COLO829 (cell line): ENCODE data around the gene CDC42BPA.

Experiments used
- DNase-seq: peaks from one replicate; pipeline ENCODE4 v3.0.0; 2012; ENCODE audit warnings: low spot score

Gene CDC42BPA

DNA sequence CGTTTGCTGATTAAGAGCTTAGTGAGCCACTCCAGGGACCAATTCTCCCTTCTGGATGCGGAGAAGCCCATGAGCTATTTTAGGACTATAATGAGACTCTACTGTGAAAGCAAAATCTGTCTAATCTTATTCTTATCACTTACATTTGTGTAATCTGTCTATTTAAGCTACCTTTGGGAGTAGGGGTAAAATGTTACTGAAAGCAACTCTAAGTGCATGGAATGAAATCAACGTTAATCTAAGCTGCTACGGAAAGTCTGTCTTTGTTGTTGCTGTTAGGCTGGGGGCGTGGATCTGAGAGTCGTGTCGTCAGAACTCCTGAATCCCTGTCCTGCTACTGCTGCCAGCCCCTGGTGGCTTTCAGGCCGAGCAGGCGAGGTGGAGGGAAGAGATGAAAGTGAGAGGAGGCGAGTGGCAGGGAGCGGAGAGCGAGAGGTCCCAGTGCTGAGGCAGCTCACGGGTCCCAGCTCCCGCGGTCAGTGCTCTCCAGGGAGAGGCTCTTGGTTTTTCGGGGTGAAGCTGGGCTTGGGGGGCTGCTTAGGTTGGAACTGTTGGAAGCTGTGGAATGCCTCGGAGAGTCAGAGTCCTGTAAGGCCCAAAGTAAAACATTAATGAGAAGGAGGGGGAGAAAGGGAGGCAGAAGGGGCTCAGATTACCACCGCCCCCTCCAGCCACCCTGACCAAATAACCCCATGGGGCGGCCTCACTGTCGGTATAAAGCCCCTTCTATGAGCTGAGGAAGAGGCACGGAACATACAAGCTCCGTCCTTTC, 324.3 kb downstream of the CDC42BPA start:
- DNase-seq, result no peak

DNA sequence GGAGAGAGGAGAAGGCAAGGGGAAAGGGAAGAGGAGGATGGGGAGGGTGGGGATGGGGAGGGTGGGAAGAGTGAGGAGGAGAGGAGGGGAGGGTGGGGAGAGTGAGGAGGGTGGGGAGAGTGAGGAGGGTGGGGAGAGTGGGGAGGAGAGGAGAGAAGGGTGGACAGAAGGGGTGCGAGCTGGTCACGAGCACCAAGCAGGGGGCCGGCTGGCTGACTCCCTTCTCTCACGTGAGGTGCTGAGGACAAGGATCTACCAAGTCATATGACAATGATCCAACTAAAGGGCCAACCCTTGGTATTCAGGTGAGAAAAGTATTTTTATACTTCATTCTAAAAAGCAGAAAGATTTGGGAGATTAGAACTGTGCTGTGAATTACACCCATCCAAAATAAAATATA, 326.4 kb downstream of the CDC42BPA start:
- DNase-seq, result no peak

DNA sequence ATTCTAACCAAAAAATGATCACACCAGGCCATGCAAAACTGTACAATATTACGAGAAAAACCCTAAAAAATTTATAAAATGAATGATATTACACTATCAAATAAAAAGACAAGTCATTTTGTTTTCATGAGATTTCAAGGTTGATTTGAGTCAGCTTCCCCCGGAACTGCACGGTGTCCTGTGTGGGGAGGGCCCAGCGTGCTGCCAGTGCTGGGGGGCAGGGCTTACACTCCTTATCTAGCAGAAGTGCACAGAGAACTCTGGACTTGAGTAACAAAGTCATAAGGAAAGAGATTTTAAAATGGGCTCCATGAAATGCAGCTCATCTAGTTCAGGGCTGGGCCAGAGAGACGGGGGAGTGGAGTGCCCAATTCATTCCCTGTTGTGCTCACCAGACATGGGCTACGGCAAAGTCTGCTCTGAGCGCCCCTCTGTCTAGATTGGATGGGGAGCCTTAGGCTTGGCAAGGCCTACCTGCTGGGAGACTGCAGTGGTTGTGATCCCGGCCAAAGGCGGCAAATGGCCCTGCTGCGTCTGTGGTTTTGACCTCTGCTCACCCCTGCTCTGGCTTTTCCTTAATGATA, 328.1 kb downstream of the CDC42BPA start:
- no peak for DNase-seq

DNA sequence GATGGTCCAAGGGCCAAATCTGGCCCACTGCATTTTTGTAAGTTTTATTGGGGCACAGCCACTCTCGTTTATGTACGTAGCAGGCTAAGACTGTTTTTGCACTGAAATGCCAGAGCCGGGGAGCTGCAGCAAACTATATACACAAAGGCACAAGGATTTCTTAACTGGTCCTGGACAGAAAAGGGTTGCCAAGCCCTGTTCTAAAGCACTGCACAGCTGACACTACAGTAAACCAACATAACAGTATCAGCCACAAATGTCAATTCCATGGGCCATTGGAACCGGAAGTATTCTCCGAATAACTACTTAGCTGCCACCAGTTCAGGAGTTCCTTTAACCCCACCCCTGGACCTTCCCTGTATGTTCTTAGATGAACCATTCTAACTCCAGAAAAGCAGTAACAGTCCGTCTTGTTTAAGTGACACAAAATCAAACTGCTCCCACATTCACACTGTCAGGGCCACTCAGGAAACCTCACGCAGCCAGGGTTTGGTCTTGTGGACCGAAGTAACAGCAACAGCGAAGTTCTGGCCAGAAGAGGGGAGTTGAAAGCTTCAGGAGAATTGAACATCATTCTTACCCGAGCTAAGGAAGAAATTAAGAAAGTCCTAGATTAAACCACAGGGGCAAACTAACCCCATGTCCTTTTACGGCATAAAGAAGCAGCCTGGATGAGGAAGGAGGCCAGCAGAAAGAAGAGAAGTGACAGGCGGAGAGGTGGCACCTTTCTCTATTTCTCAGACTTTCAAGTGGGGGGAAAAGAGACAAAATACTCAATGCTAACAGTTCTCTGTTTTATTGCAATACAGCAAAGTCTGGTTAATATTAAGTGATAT, 329.0 kb downstream of the CDC42BPA start:
- no peak for DNase-seq

DNA sequence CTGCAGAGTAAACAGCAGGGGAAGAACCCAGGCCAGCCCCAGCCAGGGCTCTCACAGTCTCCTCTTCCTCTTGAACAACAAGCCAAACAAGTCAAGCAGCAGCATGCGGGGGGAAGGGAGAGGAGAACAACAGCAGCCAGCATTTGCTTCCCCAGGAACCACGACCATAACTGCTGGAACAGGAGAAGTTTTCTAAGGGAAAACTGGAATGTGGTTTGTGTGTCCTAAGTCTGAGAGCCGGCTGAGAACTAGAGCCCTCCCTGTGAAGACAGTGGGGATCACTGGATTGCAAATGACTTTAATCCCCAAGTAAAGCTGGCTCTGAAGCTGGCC, 330.0 kb downstream of the CDC42BPA start:
- no peak for DNase-seq

DNA sequence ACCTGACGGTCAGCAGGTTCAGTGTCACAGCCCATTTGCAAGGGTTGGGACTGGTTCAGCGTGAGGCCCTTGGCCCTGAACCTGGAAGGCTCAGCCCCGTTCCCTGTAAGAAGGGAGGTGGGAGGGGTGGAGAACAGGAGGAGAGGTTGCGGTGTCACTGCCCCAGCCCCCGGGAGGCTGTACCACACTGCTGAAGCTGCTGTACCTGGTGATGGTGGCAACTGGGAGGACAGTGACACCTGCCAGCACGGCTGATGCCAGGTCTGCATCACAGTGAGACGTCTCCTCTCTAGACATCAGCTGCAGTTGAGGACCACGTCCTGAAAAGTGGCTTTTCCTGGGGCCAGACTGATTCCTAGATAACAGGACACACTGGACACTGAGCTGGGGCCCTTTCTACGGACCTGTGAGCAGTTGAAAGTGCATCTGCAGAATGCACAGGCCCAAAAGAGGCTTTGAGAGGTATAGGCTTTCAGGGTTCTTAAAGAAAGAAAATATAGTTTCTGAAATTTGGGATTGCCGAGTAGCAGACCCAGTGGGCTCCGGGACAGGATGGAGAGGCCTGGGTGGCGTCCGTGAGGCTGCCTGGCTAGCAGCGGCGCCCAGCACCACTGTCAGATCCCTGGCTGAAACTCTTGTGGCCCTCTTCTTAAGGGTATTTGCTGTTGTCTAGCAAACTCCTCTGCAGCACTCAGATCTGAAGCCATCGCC, 330.5 kb downstream of the CDC42BPA start:
- no peak for DNase-seq

DNA sequence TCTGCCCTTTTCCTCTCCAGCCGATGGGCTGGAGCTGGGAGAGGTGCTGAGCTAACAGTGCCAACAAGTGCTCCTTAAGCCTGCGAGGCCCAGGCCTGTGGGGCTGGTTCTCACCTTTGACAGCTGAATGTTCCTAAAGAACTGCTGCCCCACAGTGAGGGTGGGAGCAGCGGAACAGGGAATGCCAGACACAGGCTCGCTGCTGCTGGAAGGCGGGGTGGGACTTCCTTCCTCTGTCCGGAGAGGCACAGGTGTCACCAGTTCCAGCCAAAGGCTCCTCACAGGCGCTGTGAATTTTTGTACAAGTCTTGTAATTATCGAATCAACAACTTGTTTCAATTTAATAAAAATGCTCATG, 331.1 kb downstream of the CDC42BPA start:
- no peak for DNase-seq

DNA sequence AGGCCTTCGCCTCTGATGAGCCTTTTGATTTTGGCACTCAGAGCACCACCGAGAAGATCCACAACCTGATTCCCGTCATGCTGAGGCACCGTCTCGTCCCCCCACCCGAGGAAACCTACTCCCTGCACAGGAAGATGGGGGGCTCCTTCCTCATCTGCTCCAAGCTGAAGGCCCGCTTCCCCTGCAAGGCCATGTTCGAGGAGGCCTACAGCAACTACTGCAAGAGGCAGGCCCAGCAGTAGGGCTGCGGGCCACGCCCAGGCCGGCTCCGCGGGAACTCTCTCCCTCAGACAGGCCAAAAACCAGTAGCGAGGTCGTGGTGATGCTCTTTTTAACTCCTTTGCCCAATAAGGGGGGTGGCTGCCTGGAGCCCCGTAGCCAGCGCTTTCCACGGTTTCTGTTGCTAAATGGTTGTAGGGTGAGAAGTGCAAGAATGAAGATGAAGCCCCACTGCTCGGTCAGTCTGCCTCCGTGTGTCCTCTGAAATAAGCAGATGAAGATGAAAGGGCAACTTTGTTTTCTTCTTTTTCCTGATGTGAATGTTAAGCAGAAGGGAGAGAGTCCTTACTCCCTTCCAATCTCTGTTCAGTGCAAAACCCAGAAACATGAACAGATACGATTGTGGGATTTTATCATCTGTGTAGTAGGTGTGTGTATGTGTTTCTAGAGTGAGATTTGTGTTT, 331.7 kb downstream of the CDC42BPA start:
- DNase-seq, result no peak

DNA sequence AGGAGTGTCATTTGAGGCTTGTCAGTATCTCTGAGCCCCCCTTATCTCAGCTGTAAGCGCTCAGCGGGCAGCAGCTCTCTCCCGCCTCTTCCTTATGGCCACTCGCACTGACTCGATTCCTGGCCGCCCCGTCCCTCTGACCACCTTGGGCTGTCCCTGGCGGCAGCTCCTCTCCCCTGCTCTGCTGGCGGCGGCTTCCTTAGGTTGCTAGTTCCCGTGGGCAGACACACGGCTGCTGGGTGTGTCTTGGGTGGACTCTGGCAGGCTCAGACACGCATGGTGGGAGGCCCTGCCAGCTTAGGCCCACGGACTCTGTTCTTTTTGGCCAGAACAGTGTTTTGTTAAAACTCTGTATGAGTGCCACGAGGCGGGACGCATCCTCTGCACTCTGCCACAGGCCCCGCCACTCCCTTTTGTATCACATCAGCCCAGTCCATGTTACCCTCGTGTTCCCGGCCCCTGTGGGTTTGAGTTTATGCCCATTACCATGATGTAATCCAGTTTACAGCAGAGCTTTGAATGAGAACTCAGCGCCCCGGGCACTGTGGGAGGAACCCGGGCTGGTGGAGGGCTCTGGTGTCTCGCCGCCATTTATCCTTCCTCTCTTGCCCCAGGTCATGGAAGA, 332.3 kb downstream of the CDC42BPA start:
- DNase-seq, result no peak

DNA sequence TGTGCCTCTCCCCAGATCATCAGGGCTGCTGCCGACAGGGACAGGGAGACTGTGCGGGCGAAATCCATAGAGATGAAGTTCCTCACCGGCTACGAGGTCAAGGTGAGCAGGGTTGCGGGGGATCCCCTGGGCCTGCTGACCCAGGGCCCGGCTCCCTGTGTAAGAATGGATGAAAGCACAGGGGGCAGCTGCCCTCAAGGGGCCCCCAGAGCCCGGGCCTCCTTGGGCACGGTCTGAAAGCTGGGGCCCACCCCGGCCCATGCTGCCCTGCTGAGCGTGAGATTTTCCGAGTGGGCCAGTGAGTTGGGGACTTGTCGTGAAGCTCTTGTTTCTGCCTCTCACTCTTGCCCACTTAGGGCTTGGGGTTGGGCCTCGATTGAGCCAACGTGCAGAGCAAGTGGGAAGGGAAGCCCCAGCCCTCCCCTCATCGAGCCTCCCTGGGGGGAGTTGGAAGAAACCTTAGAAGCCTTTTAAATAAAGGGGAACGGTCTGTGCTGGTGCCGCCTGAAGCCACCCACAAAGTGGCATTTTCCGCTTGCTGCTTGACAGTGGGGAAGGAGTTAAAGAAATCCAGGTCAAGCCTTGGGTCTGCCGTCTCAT, 333.0 kb downstream of the CDC42BPA start:
- no peak for DNase-seq

DNA sequence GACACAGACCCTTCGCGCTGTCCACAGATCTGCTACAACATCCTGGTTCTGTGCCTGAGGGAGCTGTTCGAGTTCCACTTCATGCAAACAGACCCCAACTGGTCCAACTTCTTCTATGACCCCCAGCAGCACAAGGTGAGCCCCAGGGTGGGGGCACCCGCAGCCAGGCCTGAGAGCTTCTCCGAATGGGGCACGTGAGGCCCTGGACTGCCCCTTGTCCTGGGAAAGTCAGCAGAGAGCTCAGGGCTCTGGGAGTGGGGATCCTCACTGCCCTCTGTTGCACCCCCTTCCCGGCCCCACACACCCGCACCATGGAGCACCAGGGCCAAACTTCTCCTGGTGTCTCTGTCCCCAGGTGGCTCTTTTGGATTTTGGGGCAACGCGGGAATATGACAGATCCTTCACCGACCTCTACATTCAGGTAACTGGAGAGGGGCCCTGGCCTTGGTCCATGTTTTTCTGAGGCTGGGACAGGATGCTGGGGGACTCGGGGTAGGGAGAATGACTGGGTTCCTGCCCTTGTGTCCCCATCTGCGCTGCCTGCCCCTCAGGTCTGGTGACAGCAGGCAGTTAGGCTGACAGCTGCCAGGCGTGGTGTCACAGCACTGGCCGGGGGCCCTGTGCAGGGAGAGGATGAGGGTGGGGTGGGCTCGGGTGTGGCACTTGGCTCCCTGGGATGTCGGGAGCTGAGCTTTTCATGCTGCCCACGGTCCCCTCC, 333.6 kb downstream of the CDC42BPA start:
- no peak for DNase-seq

DNA sequence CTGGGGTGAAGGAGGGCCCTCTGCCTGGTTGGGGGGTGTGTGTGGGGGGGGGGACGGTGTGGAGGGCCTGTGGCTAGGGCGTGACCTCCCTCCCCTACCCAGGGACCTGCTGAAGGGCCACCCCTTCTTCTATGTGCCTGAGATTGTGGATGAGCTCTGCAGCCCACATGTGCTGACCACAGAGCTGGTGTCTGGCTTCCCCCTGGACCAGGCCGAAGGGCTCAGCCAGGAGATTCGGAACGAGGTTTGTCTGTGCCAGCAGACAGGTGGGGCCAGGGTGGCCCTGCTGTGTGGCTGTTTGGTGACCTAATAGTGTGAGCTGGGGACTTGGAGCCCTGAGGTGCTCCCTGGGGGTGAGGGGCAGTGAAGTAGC, 334.3 kb downstream of the CDC42BPA start:
- DNase-seq, result no peak

DNA sequence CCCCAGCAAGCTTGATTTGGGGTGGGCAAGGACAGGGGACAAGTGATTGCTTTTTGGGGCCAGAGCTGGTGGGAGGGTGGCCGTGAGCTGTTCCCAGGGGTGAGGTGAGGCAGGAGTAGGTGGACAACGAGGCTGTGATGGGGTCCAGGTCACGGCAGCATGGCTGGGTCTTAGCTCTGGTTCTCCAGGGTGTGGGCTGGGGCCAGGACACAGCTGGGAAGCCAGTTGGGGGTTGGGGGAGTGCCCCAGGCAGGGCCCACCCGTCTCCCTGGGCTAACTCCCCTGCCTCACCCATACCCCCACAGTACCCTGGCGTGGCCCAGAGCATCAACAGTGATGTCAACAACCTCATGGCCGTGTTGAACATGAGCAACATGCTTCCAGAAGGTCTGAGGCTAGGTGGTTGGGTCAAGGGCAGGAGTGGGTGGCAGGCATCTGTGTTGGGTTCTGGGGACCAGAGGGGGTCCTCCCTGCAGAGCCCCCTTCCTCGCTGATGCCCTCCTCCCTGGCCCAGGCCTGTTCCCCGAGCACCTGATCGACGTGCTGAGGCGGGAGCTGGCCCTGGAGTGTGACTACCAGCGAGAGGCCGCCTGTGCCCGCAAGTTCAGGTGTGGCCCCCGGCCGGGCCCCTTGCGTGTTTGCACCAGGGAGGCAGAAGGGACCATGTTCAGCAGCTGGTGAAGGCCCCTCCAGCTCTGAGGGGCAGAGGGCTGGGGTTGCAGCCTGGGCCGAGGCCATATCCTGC, 334.9 kb downstream of the CDC42BPA start:
- DNase-seq, result no peak

DNA sequence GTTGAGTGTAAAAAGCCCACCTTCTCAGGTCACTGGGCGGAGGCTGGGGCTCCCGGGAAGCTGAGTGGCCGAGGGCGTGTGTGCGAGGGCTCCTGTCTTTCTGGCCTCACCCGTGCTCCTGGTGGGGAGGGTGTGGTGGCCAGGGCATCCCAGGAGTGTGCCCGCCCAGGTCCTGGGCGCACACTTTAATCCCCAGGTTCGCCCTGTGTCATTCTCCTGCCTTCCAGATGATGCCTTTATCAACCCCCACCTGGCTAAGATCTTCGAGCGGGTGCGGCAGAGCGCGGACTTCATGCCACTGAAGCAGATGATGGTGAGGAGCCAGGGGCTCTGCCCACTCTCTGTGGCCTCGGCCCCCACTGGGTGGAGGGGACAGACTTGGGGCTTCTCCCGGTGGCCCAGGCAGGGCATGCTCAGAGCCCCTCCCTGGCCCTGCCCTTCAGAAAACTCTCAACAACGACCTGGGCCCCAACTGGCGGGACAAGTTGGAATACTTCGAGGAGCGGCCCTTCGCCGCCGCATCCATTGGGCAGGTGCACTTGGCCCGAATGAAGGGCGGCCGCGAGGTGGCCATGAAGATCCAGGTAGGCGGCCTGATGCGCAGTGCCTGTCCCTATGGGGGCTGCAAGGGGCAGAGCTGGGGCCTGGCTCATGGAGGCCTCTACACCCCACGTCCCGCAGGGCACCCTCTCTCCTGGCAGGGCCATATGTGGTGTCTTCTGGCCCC, 335.7 kb downstream of the CDC42BPA start:
- DNase-seq, result no peak

DNA sequence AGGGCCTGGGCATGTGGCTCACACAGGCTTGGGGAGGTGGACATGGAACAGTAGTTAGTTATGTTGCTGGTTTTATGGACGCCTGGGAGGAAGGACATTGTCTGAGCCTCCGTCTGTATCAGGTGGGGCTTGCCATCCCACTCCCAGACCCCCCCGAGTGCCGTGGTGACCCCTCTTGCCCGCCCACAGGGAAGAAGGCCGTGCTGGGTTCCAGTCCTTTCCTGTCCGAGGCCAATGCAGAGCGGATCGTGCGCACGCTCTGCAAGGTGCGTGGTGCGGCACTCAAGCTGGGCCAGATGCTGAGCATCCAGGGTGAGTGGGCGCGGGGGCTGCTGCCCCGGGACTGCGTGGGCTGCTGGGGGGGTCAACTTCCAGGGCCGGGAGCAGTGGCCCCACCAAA, 336.5 kb downstream of the CDC42BPA start:
- DNase-seq, result no peak

DNA sequence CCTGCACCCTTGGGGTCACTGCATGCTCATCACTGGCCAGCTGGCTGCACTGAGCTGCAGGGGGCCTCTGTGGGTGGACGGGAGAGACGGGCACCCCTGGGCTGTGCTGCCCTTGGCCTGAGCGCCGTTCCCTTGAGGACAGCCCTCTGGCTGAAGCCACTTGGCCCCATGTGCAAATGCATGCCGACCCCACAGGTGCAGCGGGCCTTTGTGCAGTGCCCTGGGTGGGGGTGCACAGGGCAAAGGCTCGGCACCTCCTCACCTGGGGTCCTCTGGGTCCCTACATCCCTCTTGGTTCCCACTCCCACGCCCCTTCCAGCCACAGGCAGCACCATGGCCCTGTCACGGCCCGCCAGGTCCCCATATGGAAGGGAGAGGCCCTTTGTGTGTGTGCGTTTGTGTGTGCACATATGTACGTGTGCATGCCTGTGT, 336.9 kb downstream of the CDC42BPA start:
- DNase-seq, result no peak

DNA sequence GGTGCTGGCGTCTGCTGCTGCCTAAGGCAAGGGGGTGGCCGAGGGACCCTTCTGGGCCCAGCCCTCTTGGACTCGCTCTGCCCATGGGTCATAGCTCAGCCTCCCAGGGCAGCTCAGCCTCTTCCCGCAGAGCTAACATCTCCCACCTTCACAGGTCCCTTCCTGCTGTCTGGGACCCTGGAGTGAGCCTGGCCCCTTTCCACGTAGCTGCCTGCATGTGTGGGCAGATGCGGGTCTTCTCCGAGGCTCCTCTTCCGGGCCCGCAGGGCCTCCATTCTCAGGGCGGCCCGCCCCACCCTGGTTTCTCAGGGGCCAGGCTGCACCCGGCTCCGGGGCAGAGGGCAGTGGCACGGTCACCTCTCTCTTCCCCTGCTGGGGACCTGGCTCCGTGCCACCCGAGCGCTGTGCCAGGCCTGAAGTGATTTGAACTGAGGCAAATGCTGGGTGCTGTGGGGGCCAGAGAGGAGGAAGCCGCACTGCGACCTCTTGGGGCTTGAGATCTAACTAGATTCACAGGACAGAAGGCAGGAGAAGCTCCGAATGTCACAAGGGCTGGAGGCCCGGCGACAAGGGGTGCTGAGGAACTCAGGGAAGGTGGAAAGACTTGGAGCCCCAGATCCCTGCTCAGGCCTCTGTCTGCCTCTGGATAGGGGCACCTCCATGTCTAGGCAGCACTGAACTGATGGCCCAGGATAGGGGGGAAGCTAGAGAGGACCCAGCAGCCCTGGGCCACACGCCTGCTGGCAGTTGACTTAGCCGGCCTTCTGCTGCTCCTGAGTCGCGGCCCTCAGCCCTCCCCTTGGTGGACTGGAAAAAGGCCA, 337.5 kb downstream of the CDC42BPA start:
- DNase-seq, result no peak

DNA sequence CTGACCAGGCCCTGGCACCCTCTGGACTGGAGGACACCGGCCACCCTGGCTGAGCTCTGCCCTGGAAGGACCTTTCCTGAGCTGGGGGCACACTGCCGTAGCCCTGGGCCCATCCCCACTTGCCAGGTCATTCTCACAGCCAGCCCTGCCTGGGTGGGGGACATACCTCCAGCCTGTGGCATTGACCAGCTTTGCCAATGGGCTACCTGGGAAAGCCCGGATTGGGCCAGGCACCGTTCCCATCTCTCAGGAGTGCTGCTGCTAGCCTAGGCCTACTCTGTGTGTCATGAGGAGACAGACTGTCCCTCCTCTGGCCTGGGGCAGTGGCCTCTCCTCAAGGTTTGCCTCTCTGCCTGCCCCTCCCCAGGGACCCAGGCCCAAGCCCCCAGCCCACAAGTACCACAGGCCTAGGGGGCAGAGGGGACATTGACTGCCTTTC, 338.2 kb downstream of the CDC42BPA start:
- no peak for DNase-seq
